Hippocampal formation (tissue), 2 donors: Measurements from ENCODE around the gene ACSL3.

Experiments
- DNase-seq, 2 donors: peaks; one replicate each; lab custom pipeline; 2025; lab: John Stamatoyannopoulos, UW

Gene ACSL3

GRCh38 chr2:222879604-222879933 is 18.7 kb downstream of the ACSL3 start:
- DNase-seq: no peak

GRCh38 chr2:222882484-222882928 is 21.7 kb downstream of the ACSL3 start:
- no peak for DNase-seq

- no peak for DNase-seq
Observed at GRCh38 chr2:222883420-222883819, 22.6 kb downstream of the ACSL3 start.

- DNase-seq: no peak
Observed at GRCh38 chr2:222884114-222884771, 23.4 kb downstream of the ACSL3 start.

- no peak for DNase-seq
Observed at GRCh38 chr2:222884805-222885424, 24.1 kb downstream of the ACSL3 start.

GRCh38 chr2:222887124-222887523 is 26.3 kb downstream of the ACSL3 start:
- no peak for DNase-seq

GRCh38 chr2:222888716-222889115 is 27.9 kb downstream of the ACSL3 start:
- DNase-seq: no peak

- DNase-seq: no peak
Observed at GRCh38 chr2:222891890-222892289, 31.1 kb downstream of the ACSL3 start.

- DNase-seq: no peak
Observed at GRCh38 chr2:222892321-222892720, 31.5 kb downstream of the ACSL3 start.

- DNase-seq: no peak
Observed at GRCh38 chr2:222892761-222893160, 31.9 kb downstream of the ACSL3 start.

- no peak for DNase-seq
Observed at GRCh38 chr2:222893716-222894115, 32.9 kb downstream of the ACSL3 start.

GRCh38 chr2:222895144-222895543 is 34.3 kb downstream of the ACSL3 start:
- DNase-seq: no peak

GRCh38 chr2:222897898-222898297 is 37.1 kb downstream of the ACSL3 start:
- no peak for DNase-seq

GRCh38 chr2:222899413-222900181 is 38.8 kb downstream of the ACSL3 start:
- no peak for DNase-seq

GRCh38 chr2:222900354-222900753 is 39.5 kb downstream of the ACSL3 start:
- DNase-seq: no peak

GRCh38 chr2:222902660-222903059 is 41.8 kb downstream of the ACSL3 start:
- no peak for DNase-seq

- DNase-seq: peak in 1 of 2 donors; percentile 40
Observed at GRCh38 chr2:222903234-222904220, 42.7 kb downstream of the ACSL3 start.

GRCh38 chr2:222904557-222905258 is 43.9 kb downstream of the ACSL3 start:
- no peak for DNase-seq

GRCh38 chr2:222907048-222907447 is 46.2 kb downstream of the ACSL3 start:
- DNase-seq: no peak

GRCh38 chr2:222907790-222908441 is 47.1 kb downstream of the ACSL3 start:
- no peak for DNase-seq

- DNase-seq: no peak
Observed at GRCh38 chr2:222909286-222909685, 48.5 kb downstream of the ACSL3 start.
